Measurements from ENCODE around the gene ZNF732.
"Not testable (repeated sequence)": the region's sequence is repeated elsewhere in the genome, so short reads cannot be mapped to it uniquely, and the experiment has no call there.

The ZNF732 gene

GRCh38 chr4:253936-254756, 51.1 kb downstream of the ZNF732 start:
- no peak for DNase-seq

- DNase-seq: no peak
Measured at GRCh38 chr4:252065-252601, 53.1 kb downstream of the ZNF732 start.

DNA sequence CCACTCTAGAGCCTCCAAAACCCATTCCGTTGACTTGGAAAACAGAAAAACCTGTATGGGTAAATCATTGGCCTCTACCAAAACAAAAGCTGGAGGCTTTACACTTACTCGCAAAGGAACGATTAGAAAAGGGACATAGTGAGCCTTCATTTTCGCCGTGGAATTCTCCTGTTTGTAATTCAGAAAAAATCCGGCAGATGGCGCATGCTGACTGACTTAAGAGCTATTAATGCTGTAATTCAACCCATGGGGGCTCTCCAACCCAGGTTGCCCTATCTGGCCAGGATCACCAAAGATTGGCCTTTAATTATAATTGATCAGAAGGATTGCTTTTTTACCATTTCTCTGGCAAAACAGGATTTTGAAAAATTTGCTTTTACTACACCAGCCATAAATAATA, 60.8 kb downstream of the ZNF732 start:
- peak; percentile 58 for DNase-seq

GRCh38 chr4:243426-243825, 61.8 kb downstream of the ZNF732 start:
- DNase-seq: no peak

DNA sequence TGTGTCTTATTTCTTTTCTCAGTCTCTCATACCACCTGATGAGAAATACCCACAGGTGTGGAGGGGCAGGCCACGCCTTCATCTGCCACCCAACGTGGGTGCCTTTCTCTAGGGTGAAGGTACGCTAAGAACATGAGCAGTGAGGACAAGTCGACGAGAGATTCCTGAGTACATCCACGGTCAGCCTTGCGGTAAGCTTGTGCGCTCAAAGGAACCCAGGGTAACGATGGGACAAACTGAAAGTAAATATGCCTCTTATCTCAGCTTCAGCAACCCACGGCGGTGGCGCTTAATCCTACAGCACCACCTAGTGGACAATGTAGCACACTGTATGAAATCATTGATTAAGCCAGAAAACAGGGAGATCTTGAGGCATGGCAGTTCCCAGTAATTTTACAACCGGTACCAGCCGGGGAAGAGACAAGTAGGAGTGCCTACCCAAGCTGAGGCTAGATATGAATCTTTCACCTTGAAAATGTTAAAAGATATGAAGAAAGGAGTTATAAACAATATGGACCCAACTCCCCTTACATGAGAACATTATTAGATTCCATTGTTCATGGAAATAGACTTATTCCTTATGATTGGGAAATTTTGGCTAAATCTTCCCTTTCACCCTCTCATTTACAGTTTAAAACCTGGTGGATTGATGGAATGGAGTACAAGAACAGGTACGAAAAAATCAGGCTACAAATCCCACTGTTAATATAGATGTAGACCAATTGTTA, 63.0 kb downstream of the ZNF732 start:
- DNase-seq: peak; percentile 68

DNA sequence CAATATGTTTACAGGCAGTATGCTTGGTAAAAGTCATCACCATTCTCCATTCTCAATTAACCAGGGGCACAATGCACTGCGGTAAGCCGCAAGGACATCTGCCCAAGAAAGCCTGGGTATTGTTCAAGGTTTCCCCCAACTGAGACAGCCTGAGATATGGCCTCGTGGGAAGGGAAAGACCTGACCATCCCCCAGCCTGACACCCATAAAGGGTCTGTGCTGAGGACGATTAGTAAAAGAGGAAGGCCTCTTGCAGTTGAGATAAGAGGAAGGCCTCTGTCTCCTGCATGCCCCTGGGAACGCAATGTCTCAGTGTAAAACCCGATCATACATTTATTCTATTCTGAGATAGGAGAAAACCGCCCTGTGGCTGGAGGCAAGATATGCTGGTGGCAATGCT, 63.9 kb downstream of the ZNF732 start:
- not testable (repeated sequence) for DNase-seq

GRCh38 chr4:236028-236427, 69.2 kb downstream of the ZNF732 start:
- DNase-seq: no peak

DNA sequence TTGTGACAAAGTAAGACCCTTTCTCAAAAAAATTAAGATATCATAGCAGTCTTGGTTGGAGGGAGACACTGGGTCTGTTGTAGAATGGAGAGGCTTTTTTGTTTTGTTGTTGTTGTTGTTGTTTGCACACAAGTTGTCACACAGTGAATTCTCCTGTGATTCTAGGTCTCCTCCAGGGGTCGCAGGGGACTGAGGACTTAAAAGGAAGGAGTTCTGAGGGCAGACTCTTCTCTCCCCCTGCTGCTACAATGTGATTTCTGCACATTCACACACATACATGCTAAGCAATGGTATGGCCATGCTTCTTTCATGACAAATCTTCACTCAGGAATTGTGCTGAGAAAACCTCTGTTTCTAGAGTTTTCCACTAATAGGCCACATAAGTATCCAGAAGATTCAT, 71.1 kb downstream of the ZNF732 start:
- DNase-seq: no peak

- DNase-seq: no peak
Measured at GRCh38 chr4:223913-224497, 81.3 kb downstream of the ZNF732 start.

All from CD4-positive, alpha-beta T cell treated with Interleukin-6 for 4 hours (primary cell).